Fibroblast of lung (primary cell): ENCODE results near the gene MAP3K15. TPM values are rescaled to one million over a fixed set of nuclear protein-coding genes. Genes with fewer than 3 reads are reported as not detected.

ENCODE experiments used
- DNase-seq, 2 donors: peaks; one replicate each; pipeline versions ENCODE4 v3.0.0 to v3.0.0-alpha.2; 2010; ENCODE audit warnings: low read depth in 2 of 2
- H2AFZ ChIP-seq: 2 replicates; pipeline ENCODE4 v1.5.1; 2012; ENCODE audit warnings: low read length, control low read depth, inconsistent platforms
- H3K27ac ChIP-seq: 2 replicates; pipeline ENCODE4 v1.5.1; 2011; ENCODE audit warnings: low read length, control low read depth; ENCODE audit not compliant: insufficient read depth
- H3K27me3 ChIP-seq: 2 replicates; pipeline ENCODE4 v1.5.1; 2011; ENCODE audit warnings: mild to moderate bottlenecking, low read length; ENCODE audit not compliant: control insufficient read depth, insufficient read depth
- H3K36me3 ChIP-seq: 2 replicates; pipeline ENCODE4 v1.5.1; 2011; ENCODE audit warnings: low read length; ENCODE audit not compliant: control insufficient read depth, insufficient read depth
- H3K4me1 ChIP-seq: 2 replicates; pipeline ENCODE4 v1.5.1; 2011; ENCODE audit warnings: low read length; ENCODE audit not compliant: control insufficient read depth, insufficient read depth; ENCODE audit errors: extremely low read depth
- H3K4me2 ChIP-seq: 2 replicates; pipeline ENCODE4 v1.5.1; 2011; ENCODE audit warnings: low read length, control low read depth; ENCODE audit not compliant: insufficient read depth; ENCODE audit errors: extremely low read depth
- H3K4me3 ChIP-seq, 4 experiments: fragments of 200-600 bp in 1 of 4; sonication (generic) in 1 of 4; replicated peaks in 1 of 4; 2 replicates each; pipeline ENCODE4 v1.5.1; 2011 to 2016; ENCODE audit warnings: low read length in 4 of 4, low read depth in 3 of 4, mild to moderate bottlenecking in 3 of 4, control low read depth in 2 of 4, inconsistent platforms in 1 of 4, mixed read lengths in 1 of 4; ENCODE audit not compliant: insufficient read depth in 1 of 4; ENCODE audit errors: control extremely low read depth in 1 of 4
- H3K79me2 ChIP-seq: 2 replicates; pipeline ENCODE4 v1.5.1; 2012; ENCODE audit warnings: mild to moderate bottlenecking, low read length, inconsistent platforms; ENCODE audit not compliant: control insufficient read depth, insufficient read depth
- H3K9ac ChIP-seq: 2 replicates; pipeline ENCODE4 v1.5.1; 2011; ENCODE audit warnings: mild to moderate bottlenecking, low read length, control low read depth; ENCODE audit not compliant: insufficient read depth
- H3K9me3 ChIP-seq: 2 replicates; pipeline ENCODE4 v1.5.1; 2012; ENCODE audit warnings: low read depth, low read length; ENCODE audit not compliant: control insufficient read depth, insufficient read depth
- H4K20me1 ChIP-seq: 2 replicates; pipeline ENCODE4 v1.5.1; 2011; ENCODE audit warnings: low read length; ENCODE audit not compliant: control insufficient read depth, insufficient read depth; ENCODE audit errors: extremely low read depth
- EZH2 ChIP-seq: IDR thresholded peaks from 2 replicates; pipeline ENCODE4 v1.5.1; 2012; ENCODE audit warnings: low read length, control low read depth, mild to moderate bottlenecking; ENCODE audit errors: missing control alignments
- polyA plus RNA-seq, 2 donors: library from polyadenylated mRNA; depleted of rRNA in 1 of 2; stranded (reverse) in 1 of 2; unstranded in 1 of 2; fragments of >200 nt; gene quantifications; 2 replicates each; pipeline ENCODE4 v1.2.1, GENCODE V29; 2011 to 2012; ENCODE audit warnings: missing spikeins in 1 of 2
- total RNA-seq: library from RNA; depleted of rRNA; stranded (reverse); fragments of >200 nt; gene quantifications from 2 replicates; pipeline ENCODE4 v1.2.1, GENCODE V29; 2014
- TF ChIP-seq, protein P1 (sequence below), 2 donors: IDR thresholded peaks in 1 of 2; conservative IDR thresholded peaks in 1 of 2; 1 replicate in 1 of 2; 2 replicates in 1 of 2; pipeline ENCODE4 v1.5.1; 2011 to 2012; ENCODE audit warnings: low read length in 2 of 2, control low read depth in 1 of 2, inconsistent platforms in 1 of 2, low read depth in 1 of 2, mild to moderate bottlenecking in 1 of 2

Gene MAP3K15
- total and polyA plus RNA-seq, 2 donors (not counting 1 experiment from before 2014, with no cell fraction given): under 0.01 to 0.14 TPM

DNA sequence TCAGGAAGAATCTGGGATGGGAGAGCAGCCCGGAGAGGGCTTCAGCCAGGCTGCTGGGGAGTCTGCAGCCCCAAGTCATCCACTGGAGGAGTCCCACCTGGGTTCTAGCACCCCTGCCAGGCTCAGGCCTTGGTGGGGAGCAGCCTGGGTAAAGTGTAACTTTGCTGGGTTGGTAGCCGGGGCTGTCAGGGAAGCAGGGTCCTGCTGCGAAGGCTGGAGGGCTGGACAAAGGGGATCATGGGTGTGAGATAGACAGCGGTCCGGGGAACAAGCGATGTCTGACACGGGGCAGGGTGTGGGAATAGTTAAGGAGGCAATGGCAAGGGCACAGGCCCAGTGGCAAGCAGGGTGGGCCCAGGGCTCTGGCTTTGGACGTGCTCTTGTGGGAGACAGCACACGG, 134.0 kb downstream of the MAP3K15 start:
- no peak overlapping the region for H3K9ac ChIP-seq
- H3K27ac ChIP-seq: no peak overlapping the region
- no peak overlapping the region for H3K4me3 ChIP-seq
- no peaks in the 10 kb centered on the region for H3K27me3 ChIP-seq
- H3K36me3 ChIP-seq: no peaks in the 10 kb centered on the region
- H3K4me1 ChIP-seq: no peaks in the 10 kb centered on the region
- TF ChIP-seq, protein P1, sequence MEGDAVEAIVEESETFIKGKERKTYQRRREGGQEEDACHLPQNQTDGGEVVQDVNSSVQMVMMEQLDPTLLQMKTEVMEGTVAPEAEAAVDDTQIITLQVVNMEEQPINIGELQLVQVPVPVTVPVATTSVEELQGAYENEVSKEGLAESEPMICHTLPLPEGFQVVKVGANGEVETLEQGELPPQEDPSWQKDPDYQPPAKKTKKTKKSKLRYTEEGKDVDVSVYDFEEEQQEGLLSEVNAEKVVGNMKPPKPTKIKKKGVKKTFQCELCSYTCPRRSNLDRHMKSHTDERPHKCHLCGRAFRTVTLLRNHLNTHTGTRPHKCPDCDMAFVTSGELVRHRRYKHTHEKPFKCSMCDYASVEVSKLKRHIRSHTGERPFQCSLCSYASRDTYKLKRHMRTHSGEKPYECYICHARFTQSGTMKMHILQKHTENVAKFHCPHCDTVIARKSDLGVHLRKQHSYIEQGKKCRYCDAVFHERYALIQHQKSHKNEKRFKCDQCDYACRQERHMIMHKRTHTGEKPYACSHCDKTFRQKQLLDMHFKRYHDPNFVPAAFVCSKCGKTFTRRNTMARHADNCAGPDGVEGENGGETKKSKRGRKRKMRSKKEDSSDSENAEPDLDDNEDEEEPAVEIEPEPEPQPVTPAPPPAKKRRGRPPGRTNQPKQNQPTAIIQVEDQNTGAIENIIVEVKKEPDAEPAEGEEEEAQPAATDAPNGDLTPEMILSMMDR (conservative IDR thresholded peaks at IDR 0.05 in 1 of 2, IDR thresholded peaks at IDR 0.05 in 1 of 2; ENCODE audit: low read depth in 1 of 2, low read length in 2 of 2): no peak
- TF ChIP-seq EZH2: no peak
- DNase-seq: no peak
- H3K79me2 ChIP-seq: no peaks in the 10 kb centered on the region
- no peak overlapping the region for H3K4me2 ChIP-seq
- no peaks in the 10 kb centered on the region for H3K9me3 ChIP-seq
- no peak overlapping the region for H2AFZ ChIP-seq
- no peaks in the 10 kb centered on the region for H4K20me1 ChIP-seq

DNA sequence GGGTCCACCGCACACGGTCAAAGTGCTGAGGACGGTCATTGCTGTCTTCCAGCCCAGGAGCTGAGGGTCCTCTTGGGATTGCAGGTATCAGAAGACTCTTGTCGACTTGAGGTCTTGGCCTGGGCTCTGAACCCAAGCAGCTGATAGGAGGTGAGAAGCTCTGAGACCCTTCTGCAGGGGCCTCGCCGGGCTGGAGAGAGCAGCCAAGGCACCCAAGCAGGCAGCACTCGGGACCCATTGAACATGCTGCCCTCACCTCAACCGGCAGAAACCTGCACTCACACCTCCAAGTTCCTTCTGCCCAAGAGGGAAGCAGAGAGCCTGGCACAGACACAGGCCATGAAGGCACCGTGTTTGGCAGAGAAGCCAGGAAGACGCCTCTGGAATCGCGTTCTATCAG, 137.5 kb downstream of the MAP3K15 start:
- no peak overlapping the region for H3K4me3 ChIP-seq
- H4K20me1 ChIP-seq: no peaks in the 10 kb centered on the region
- no peaks in the 10 kb centered on the region for H3K9me3 ChIP-seq
- H3K9ac ChIP-seq: no peak overlapping the region
- no peak for TF ChIP-seq EZH2
- TF ChIP-seq, protein P1 (conservative IDR thresholded peaks at IDR 0.05 in 1 of 2, IDR thresholded peaks at IDR 0.05 in 1 of 2; ENCODE audit: low read depth in 1 of 2, low read length in 2 of 2): no peak
- H3K79me2 ChIP-seq: no peaks in the 10 kb centered on the region
- no peak overlapping the region for H3K27ac ChIP-seq
- H3K36me3 ChIP-seq: no peaks in the 10 kb centered on the region
- H2AFZ ChIP-seq: no peak overlapping the region
- DNase-seq: no peak
- no peaks in the 10 kb centered on the region for H3K4me1 ChIP-seq
- peaks cover 3% of the 10 kb centered on the region for H3K27me3 ChIP-seq
- no peak overlapping the region for H3K4me2 ChIP-seq

DNA sequence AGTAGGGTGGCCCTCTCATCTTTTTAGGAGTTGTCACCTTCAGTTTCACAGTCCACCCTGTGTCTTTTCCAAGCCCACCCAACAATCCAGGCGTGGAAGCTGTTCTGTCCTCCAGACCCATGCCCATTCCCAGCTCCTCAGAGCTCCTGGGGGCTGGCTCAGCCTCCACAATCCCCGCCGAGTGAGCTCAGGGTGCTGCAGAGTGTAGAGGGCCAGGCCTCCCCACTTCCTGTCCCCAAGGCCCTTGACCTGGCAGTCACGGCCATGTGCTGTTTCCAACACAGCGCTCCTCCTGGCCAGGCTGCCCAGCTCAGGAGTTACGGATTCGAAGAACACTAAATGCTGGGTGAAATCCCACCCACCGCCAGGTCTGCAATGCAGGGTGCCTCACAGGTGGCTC, 139.8 kb downstream of the MAP3K15 start:
- TF ChIP-seq EZH2: no peak
- TF ChIP-seq, protein P1 (conservative IDR thresholded peaks at IDR 0.05 in 1 of 2, IDR thresholded peaks at IDR 0.05 in 1 of 2; ENCODE audit: low read depth in 1 of 2, low read length in 2 of 2): no peak
- Histone ChIP-seq H3K79me2 (no peaks in the 10 kb centered on the region), H4K20me1 (no peaks in the 10 kb centered on the region), H3K27ac (no peak overlapping the region), H3K27me3 (peaks cover 3% of the 10 kb centered on the region), H3K4me3 (no peak overlapping the region), H3K9me3 (no peaks in the 10 kb centered on the region), H3K4me2 (no peak overlapping the region), H3K9ac (no peak overlapping the region), H3K4me1 (no peaks in the 10 kb centered on the region), H2AFZ (no peak overlapping the region), H3K36me3 (no peaks in the 10 kb centered on the region)
- no peak for DNase-seq
